Measurements from ENCODE around the gene SSC5D. TPM values are rescaled to one million over a fixed set of nuclear protein-coding genes. Genes with fewer than 3 reads are reported as not detected.

The SSC5D gene
- polyA plus RNA-seq, 1 donor = 4.0 TPM

DNA sequence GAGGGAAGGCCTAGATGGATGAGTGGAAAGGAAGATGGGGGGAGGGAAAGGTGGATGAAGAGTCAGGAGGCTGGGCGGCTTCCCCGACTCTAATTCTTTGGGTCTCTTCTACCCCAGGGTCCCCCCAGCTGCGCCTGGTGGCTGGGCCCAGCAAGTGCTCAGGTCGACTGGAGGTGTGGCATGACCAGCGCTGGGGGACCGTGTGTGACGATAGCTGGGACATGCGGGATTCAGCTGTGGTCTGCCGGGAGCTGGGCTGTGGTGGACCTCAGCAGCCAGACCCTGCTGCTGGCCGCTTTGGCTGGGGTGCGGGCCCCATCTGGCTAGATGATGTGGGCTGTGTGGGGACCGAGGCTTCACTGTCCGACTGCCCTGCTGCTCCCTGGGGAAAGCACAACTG is 9.5 kb downstream of the SSC5D start:
- Histone ChIP-seq H3K9me3 (ENCODE audit: control insufficient read depth, low read depth, low read length) (no peaks in the 10 kb centered on the region), H3K27ac (ENCODE audit: low read length) (no peak overlapping the region), H3K4me1 (ENCODE audit: control insufficient read depth, insufficient read depth, low read length) (no peaks in the 10 kb centered on the region), H3K4me3 (ENCODE audit: low read length) (no peak overlapping the region), H3K36me3 (ENCODE audit: control insufficient read depth, insufficient read depth, low read length) (no peaks in the 10 kb centered on the region), H3K27me3 (ENCODE audit: control insufficient read depth, insufficient read depth, low read length) (peaks cover 24% of the 10 kb centered on the region)
- WGBS (ENCODE audit: insufficient coverage, low lambda C conversion rate) = no CpG with 5 or more reads among the region's 13 CpGs
- DNase-seq = no peak

DNA sequence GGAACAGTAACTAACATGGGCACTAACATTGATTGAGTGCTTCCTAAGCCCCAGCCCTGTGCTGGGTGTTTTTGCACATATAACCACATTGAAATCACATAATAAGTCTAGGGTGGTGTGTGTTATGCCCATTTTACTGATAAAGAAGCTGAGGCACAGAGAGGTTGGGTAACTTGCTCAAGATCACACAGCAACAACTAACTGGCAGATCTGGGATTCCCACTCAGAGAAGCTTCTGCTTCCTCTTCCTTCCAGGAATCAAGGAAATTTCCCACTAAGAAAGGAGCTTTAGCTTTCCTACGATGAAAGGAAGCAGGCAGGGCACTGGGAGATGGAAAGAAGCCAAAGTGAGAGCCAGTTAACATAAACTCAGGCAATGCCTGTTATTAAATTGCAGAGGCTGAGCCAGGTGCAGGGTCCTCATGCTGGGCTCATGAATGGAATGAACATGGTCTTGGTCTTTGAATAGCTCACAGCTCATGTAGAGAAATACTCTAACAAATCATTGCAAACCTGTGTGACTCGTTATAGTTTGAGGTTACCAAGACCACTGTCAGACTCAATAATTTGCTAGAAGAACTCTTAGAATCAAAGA is 10.1 kb downstream of the SSC5D start:
- DNase-seq = no peak
- Histone ChIP-seq H3K4me3 (ENCODE audit: low read length) (no peak overlapping the region), H3K9me3 (ENCODE audit: control insufficient read depth, low read depth, low read length) (peaks cover 1% of the 10 kb centered on the region), H3K27me3 (ENCODE audit: control insufficient read depth, insufficient read depth, low read length) (peaks cover 21% of the 10 kb centered on the region), H3K4me1 (ENCODE audit: control insufficient read depth, insufficient read depth, low read length) (peaks cover under 1% of the 10 kb centered on the region), H3K27ac (ENCODE audit: low read length) (no peak overlapping the region), H3K36me3 (ENCODE audit: control insufficient read depth, insufficient read depth, low read length) (no peaks in the 10 kb centered on the region)
- no CpG with 5 or more reads among the region's 2 CpGs for WGBS (ENCODE audit: insufficient coverage, low lambda C conversion rate)

DNA sequence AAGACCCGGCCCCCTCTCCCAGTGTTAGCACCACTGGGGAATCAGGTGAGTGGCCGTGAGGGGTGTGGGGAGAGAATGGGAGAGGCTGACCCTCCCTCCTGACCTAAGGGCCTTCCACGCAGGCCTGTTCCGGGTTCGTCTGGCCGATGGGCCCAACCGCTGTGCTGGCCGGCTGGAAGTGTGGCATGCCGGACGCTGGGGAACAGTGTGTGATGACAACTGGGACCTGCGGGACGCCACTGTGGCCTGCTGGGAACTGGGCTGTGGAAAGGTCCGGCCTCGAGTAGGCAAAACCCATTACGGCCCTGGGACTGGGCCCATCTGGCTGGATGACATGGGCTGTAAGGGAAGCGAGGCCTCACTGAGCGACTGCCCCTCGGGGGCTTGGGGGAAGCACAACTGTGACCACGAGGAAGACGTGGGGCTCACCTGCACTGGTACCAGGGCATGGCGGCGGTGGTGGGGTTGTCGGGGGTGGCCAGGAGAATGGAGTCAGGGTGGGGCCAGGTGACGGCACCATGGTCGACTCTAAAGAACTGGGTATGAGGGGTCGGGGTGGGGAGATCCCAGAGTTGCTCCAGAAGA is 12.2 kb downstream of the SSC5D start:
- H3K9me3 ChIP-seq (ENCODE audit: control insufficient read depth, low read depth, low read length) = peaks cover 10% of the 10 kb centered on the region
- no peak overlapping the region for H3K4me3 ChIP-seq (ENCODE audit: low read length)
- H3K36me3 ChIP-seq (ENCODE audit: control insufficient read depth, insufficient read depth, low read length) = no peaks in the 10 kb centered on the region
- no peak for DNase-seq
- H3K27me3 ChIP-seq (ENCODE audit: control insufficient read depth, insufficient read depth, low read length) = peaks cover 10% of the 10 kb centered on the region
- H3K4me1 ChIP-seq (ENCODE audit: control insufficient read depth, insufficient read depth, low read length) = peaks cover 4% of the 10 kb centered on the region
- no CpG with 5 or more reads among the region's 26 CpGs for WGBS (ENCODE audit: insufficient coverage, low lambda C conversion rate)
- H3K27ac ChIP-seq (ENCODE audit: low read length) = no peak overlapping the region

- 93% methylated on average over 4 of the region's 9 CpGs for WGBS (ENCODE audit: insufficient coverage, low lambda C conversion rate)
- peaks cover 10% of the 10 kb centered on the region for H3K9me3 ChIP-seq (ENCODE audit: control insufficient read depth, low read depth, low read length)
- peaks cover 3% of the 10 kb centered on the region for H3K27me3 ChIP-seq (ENCODE audit: control insufficient read depth, insufficient read depth, low read length)
- H3K36me3 ChIP-seq (ENCODE audit: control insufficient read depth, insufficient read depth, low read length) = no peaks in the 10 kb centered on the region
- H3K4me3 ChIP-seq (ENCODE audit: low read length) = no peak overlapping the region
- peaks cover 4% of the 10 kb centered on the region for H3K4me1 ChIP-seq (ENCODE audit: control insufficient read depth, insufficient read depth, low read length)
- H3K27ac ChIP-seq (ENCODE audit: low read length) = no peak overlapping the region
- no peak for DNase-seq
Measured at GRCh38 chr19:55502197-55502952, 14.1 kb downstream of the SSC5D start.

GRCh38 chr19:55503157-55503501 is 14.9 kb downstream of the SSC5D start:
- DNase-seq = no peak
- WGBS (ENCODE audit: insufficient coverage, low lambda C conversion rate) = 79% methylated on average over 13 of the region's 17 CpGs
- H3K27ac ChIP-seq (ENCODE audit: low read length) = no peak overlapping the region

GRCh38 chr19:55503502-55504251 is 15.4 kb downstream of the SSC5D start:
- peaks cover 10% of the 10 kb centered on the region for H3K9me3 ChIP-seq (ENCODE audit: control insufficient read depth, low read depth, low read length)
- H3K4me3 ChIP-seq (ENCODE audit: low read length) = peak overlapping the region; percentile 35
- peak overlapping the region; percentile 26 for H3K27ac ChIP-seq (ENCODE audit: low read length)

More at GRCh38 chr19:55503157-55503501, 14.9 kb downstream of the SSC5D start:
- Histone ChIP-seq H3K4me1 (ENCODE audit: control insufficient read depth, insufficient read depth, low read length) (peaks cover 4% of the 10 kb centered on the region), H3K9me3 (ENCODE audit: control insufficient read depth, low read depth, low read length) (peaks cover 10% of the 10 kb centered on the region), H3K36me3 (ENCODE audit: control insufficient read depth, insufficient read depth, low read length) (no peaks in the 10 kb centered on the region), H3K4me3 (ENCODE audit: low read length) (no peak overlapping the region), H3K27me3 (ENCODE audit: control insufficient read depth, insufficient read depth, low read length) (peaks cover 3% of the 10 kb centered on the region)

DNA sequence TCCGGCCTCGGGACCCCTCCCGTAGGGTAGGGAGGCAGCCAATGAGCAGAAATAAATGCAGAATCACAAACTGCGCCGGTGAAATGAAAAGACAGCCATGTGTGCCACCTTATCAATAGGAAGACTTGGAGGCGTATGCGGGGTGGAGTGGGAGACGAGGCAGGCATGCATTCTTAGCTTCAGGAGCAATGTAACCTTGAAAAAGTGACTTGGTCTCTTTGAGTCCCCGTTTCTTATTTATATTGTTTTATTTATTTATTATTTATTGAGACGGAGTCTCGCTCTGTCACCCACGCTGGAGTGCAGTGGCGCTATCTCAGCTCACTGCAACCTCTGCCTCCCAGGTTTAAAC is 16.0 kb downstream of the SSC5D start:
- Histone ChIP-seq H3K4me3 (ENCODE audit: low read length) (no peak overlapping the region), H3K27ac (ENCODE audit: low read length) (no peak overlapping the region), H3K4me1 (ENCODE audit: control insufficient read depth, insufficient read depth, low read length) (peaks cover 4% of the 10 kb centered on the region), H3K36me3 (ENCODE audit: control insufficient read depth, insufficient read depth, low read length) (no peaks in the 10 kb centered on the region), H3K27me3 (ENCODE audit: control insufficient read depth, insufficient read depth, low read length) (peaks cover 5% of the 10 kb centered on the region), H3K9me3 (ENCODE audit: control insufficient read depth, low read depth, low read length) (peaks cover 10% of the 10 kb centered on the region)
- no CpG with 5 or more reads among the region's 13 CpGs for WGBS (ENCODE audit: insufficient coverage, low lambda C conversion rate)
- no peak for DNase-seq

More at GRCh38 chr19:55503502-55504251, 15.4 kb downstream of the SSC5D start:
- peak; percentile 93 for DNase-seq
- peaks cover 3% of the 10 kb centered on the region for H3K27me3 ChIP-seq (ENCODE audit: control insufficient read depth, insufficient read depth, low read length)
- 16% methylated on average over 3 of the region's 64 CpGs for WGBS (ENCODE audit: insufficient coverage, low lambda C conversion rate)
- no peaks in the 10 kb centered on the region for H3K36me3 ChIP-seq (ENCODE audit: control insufficient read depth, insufficient read depth, low read length)
- peaks cover 4% of the 10 kb centered on the region for H3K4me1 ChIP-seq (ENCODE audit: control insufficient read depth, insufficient read depth, low read length)

DNA sequence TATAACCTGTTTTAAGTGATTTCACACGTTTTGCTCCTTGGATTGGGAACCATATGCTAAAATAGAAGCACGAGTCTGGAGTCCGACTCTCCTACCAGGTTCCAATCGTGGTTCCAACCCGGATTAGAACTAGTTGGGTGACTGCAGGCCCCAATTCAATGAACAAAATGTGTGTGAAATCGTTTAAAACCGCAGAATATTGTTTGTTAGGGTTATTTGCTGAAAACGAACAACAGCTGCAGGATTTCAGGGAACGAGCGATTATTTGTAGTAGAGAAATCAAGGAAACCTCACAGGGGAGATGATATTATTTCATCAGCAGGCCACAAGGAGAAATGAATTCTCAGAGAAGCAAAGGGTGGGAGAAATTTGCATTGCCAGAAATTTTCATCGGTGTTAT is 16.7 kb downstream of the SSC5D start:
- Histone ChIP-seq H3K27ac (ENCODE audit: low read length) (no peak overlapping the region), H3K4me3 (ENCODE audit: low read length) (no peak overlapping the region), H3K36me3 (ENCODE audit: control insufficient read depth, insufficient read depth, low read length) (no peaks in the 10 kb centered on the region), H3K27me3 (ENCODE audit: control insufficient read depth, insufficient read depth, low read length) (peaks cover 5% of the 10 kb centered on the region), H3K4me1 (ENCODE audit: control insufficient read depth, insufficient read depth, low read length) (peaks cover 4% of the 10 kb centered on the region), H3K9me3 (ENCODE audit: control insufficient read depth, low read depth, low read length) (peaks cover 10% of the 10 kb centered on the region)
- 100% methylated on average over 1 of the region's 11 CpGs for WGBS (ENCODE audit: insufficient coverage, low lambda C conversion rate)
- DNase-seq = no peak

GRCh38 chr19:55508120-55508519 is 19.9 kb downstream of the SSC5D start:
- peaks cover 10% of the 10 kb centered on the region for H3K9me3 ChIP-seq (ENCODE audit: control insufficient read depth, low read depth, low read length)
- peaks cover 14% of the 10 kb centered on the region for H3K27me3 ChIP-seq (ENCODE audit: control insufficient read depth, insufficient read depth, low read length)
- DNase-seq = no peak
- H3K36me3 ChIP-seq (ENCODE audit: control insufficient read depth, insufficient read depth, low read length) = no peaks in the 10 kb centered on the region
- H3K4me3 ChIP-seq (ENCODE audit: low read length) = no peak overlapping the region
- no peak overlapping the region for H3K27ac ChIP-seq (ENCODE audit: low read length)
- H3K4me1 ChIP-seq (ENCODE audit: control insufficient read depth, insufficient read depth, low read length) = peaks cover 4% of the 10 kb centered on the region
- no CpG with 5 or more reads among the region's 10 CpGs for WGBS (ENCODE audit: insufficient coverage, low lambda C conversion rate)

- no peaks in the 10 kb centered on the region for H3K9me3 ChIP-seq (ENCODE audit: control insufficient read depth, low read depth, low read length)
- H3K4me3 ChIP-seq (ENCODE audit: low read length) = peak overlapping the region; percentile 57
- no peaks in the 10 kb centered on the region for H3K36me3 ChIP-seq (ENCODE audit: control insufficient read depth, insufficient read depth, low read length)
- WGBS (ENCODE audit: insufficient coverage, low lambda C conversion rate) = 100% methylated on average over 1 of the region's 61 CpGs
- H3K4me1 ChIP-seq (ENCODE audit: control insufficient read depth, insufficient read depth, low read length) = peaks cover 3% of the 10 kb centered on the region
- no peaks in the 10 kb centered on the region for H3K27me3 ChIP-seq (ENCODE audit: control insufficient read depth, insufficient read depth, low read length)
- H3K27ac ChIP-seq (ENCODE audit: low read length) = no peak overlapping the region
- DNase-seq = peak; percentile 88 to 93
Measured at GRCh38 chr19:55516878-55517620, 28.8 kb downstream of the SSC5D start.
